ENCODE data around the gene NINL.
"Not testable (repeated sequence)": the region's sequence is repeated elsewhere in the genome, so short reads cannot be mapped to it uniquely, and the experiment has no call there.

Gene NINL

DNA sequence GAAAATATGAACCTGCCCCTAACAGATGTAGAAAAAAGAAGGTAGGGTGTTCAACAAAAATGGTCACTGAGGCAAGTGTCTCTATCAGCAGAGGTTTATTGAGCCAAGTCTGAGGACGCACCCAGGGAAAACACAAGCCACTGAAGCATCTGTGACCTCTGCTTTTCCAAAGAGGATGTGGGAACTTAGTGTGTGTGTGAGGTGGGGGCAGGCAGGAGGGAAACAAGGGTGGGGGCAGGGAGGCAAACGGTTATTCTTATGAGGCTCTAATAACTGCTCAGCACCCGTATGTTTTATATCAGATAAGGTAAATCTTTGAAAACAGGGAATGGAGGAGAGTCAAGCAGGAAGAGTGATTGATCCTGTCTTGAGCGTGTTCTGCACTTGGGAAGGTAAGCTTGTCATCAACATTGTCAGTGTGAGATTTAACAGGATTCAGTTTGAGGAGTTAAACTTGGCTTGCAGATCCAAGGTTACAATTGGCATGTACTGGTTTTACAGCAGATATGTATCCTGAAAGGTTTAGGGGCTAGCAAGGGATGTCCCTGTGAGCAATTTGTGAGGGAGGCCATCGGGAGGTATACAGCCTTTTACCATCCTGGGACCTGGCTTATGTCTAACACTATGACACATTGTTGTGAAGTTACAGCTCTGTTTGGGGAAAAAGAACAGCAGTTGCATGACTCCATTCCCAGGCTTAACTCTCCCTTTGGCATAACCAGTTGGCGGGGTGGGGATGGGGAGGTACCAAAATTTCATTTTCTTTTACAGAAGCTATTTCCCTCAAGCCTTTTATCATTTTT is 33.7 kb downstream of the NINL start:
- no peak for DNase-seq

DNA sequence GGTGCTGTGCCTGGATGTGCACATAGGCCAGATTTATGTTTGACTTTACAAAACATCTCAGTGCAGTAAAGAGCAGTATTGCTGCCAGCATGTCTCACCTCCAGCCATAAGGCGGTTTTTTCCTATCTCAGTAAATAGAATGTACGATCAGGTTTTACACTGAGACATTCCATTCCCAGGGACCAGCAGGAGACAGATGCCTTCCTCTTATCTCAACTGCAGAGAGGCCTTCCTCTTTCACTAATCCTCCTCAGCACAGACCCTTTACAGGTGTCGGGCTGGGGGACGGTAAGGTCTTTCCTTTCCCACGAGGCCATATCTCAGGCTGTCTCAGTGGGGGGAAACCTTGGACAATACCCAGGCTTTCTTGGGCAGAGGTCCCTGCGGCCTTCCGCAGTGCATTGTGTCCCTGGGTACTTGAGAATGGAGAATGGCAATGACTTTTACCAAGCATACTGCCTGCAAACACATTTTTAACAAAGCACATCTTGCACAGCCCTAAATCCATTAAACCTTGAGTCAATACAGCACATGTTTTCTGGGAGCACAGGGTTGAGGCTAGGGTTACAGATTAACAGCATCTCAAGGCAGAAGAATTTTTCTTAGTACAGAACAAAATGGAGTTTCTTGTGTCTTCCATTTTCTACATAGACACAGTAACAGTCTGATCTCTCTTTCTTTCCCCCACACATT is 34.5 kb downstream of the NINL start:
- not testable (repeated sequence) for DNase-seq

DNA sequence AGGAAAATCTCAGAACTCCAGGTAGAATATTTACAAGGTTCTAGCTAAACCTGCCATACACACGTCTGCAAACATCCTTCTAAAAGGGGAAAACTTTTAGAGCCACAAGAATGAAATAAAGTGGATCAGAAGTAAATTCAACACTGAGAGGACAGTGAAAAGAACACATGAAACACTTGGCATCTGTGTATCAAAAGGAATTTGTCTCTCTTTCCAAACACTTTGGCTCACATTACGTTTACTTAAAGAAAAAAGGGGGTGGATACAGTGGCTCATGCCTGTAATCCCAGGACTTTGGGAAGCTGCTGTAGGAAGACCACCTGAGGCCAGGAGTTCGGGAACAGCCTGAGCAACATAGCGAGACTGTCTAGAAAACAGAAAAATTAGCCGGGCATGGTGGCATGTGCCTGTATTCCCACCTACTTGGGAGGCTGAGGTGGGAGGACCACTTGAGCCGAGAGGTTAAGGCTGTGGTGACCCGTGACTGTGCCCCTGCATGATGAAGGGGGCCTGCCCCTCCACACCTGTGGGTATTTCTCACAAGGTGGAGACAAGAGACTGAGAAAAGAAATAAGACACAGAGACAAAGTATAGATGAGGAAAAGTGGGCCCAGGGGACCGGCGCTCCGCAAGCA is 35.4 kb downstream of the NINL start:
- no peak for DNase-seq

DNA sequence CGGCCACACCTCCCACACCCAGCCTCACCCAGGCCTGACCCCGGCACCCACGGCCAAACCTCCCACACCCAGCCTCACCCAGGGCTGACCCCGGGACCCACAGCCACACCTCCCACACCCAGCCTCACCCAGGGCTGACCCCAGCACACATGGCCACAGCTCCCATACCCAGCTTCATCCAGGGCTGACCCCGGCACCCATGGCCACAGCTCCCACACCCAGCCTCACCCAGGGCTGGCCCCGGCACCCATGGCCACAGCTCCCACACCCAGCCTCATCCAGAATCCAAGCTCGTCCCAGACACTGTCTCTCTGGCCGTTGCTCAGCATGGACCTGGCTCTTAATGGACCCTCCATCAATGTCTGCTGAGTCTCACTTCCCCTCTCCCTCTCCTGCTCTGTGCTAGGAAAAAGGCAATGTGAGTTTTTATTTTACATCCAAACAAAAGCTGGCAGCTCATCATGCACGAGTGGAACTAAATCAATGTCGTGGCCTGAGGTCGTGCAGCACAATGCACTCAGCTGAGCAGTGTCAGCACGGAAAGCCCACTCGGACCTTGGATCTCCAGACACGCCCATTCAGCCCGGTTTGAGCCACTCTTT is 36.1 kb downstream of the NINL start:
- no peak for DNase-seq

DNA sequence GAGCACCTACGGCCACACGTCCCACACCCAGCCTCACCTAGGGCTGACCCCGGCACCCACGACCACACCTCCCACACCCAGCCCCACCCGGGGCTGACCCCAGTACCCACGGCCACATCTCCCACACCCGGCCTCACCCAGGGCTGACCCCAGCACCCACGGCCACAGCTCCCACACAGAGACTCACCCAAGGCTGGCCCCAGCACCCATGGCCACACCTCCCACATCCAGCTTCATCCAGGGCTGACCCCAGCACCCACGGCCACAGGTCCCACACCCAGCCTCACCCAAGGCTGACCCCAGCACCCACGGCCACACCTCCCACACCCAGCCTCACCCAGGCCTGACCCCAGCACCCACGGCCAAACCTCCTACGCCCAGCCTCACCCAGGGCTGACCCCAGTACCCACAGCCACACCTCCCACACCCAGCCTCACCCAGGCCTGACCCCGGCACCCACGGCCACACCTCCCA is 36.7 kb downstream of the NINL start:
- DNase-seq, result no peak

DNA sequence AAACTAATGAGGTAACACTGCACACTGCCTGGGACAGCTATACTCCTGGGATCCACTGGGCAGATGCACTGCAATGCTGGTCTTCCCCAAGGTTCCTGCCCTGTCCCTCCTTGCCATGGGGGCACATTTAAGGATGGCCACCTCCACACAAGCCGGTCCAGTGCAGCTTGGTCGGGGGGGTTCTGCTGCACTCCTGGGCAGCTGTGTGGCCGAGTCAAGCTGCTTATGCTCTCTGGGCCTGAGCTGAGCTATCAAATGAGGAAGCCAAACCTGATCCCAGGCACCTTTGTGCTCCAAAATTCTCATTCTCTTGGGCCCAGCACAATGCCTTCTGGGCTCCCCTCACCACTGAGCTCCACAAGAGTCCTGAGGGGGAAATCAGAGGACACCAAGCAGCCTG is 37.3 kb downstream of the NINL start:
- no peak for DNase-seq

DNA sequence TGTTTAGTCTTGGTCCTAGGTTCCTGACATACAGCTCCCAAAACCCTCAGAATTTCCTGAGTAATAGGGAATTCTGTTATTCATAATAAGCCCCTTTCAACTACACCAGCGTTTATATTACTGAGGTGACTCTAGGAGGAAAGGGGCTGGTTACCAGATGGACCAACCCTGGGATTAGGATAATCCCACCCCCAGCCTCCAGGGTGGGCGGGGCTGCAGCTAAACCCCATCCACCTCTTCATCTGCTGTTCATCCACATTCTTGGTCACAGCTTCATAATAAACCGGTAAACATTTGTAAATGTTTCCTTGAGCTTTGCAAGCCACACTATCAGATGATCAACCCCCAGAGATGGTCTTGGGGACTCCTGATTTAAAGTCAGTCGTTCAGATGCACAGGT is 38.3 kb downstream of the NINL start:
- DNase-seq, result no peak

DNA sequence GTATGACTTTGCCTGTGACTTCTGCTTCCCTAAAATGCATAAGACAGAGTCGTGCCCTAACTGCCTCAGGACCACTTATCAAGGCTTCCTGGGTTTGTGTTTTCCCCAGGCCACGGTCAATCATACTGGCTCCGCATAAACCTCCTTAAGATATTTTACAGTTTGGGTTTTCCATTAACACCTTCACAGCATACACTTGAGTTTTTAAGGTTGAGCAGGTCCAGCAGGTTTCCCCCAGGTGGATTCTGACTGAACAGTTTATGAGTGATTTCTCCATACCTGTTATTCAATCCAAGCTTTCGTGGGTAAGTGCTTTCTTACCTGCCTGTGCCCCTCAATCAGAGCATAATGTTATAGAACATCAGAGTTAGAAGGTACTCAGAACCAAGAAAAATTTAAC is 39.3 kb downstream of the NINL start:
- no peak for DNase-seq

DNA sequence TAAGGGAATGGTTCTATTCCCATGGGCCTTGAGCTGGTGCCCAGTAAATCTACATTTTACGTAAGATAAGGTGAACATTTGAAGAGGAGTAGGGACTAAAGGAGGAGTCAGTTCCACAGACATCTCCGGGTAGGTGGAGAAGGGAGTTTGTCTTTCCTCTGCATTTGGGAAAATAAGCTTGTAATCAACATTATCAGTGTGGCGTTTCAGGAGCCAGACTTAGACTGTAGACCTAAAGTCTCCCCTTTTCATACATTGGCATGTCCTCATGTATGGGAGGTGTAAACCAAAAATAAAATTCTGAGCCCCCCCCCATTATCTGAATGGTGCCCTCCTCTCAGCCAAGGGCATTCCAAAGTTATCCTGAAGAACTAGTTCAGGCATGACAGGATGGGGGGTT is 40.2 kb downstream of the NINL start:
- no peak for DNase-seq

DNA sequence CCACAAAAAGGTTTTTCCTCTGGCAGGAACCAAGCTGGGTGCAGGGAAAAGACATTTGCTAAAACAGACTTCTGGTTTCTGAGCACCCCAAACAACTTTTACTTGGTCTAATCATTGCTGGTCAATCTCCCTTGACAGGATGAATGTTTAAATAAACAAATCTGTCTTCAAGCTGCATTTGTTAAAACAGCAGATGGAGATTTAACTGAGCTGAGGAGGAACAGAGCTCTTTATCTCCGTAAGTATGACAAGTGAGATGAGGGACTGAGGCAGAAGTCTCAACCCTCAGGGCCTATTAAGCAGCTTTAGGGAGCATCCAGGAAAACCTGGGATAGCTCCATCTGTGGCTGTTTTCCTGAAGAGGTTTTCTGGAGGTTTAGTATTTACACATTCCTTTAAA is 40.6 kb downstream of the NINL start:
- DNase-seq, result no peak

DNA sequence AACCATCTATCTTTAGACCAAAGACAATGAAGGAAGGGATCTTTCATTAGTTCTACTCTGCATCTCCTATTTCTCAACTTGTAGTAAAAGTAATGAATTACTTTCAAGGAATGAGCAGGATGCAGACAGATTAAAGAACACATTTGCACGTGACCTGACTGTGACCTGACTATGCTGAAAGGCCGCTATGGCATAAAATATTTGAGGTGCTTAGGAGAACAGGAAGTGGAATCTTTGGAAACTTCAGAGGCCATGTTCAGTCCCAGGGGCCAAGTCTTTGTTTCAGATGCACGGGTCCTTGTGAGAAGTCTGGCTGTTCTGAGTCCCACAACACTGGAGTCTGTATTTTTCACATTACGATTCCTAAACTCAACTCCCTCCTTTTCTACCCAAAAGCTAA is 41.0 kb downstream of the NINL start:
- no peak for DNase-seq

DNA sequence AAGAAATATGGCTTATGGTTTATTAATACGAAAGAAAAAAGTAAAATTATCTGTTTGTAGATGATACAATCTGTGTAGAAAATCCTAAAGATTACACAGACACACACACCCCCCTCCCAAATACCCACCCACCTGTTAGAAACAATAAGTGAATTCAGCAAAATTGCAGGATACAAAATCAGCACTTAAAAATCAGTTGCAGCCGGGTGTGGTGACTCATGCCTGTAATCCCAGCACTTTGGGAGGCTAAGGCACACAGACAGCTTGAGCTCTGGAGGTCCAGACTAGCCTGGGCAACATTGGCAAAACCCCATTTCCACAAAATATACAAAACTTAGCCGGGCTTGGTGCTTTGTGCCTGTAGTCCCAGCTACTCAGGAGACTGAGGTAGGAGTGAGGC is 42.3 kb downstream of the NINL start:
- DNase-seq, result no peak

DNA sequence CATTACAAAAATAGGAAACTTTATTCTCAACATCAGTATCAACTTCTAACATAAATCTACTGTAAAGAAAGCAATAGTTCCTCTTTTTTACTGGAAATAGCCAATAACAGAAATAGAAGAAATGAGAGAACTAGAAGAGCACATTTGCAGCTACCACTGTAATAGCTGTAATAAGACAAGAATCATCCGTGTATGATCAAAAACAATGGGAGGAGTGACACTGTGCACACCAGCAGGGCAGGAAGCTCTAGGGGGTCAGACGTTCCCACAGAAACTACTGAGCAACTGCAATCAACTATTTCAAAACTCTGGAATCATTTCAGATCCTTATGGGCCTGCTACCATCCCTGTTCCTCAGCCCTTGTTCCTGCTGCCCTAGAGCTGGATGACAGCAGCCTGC is 43.7 kb downstream of the NINL start:
- no peak for DNase-seq

DNA sequence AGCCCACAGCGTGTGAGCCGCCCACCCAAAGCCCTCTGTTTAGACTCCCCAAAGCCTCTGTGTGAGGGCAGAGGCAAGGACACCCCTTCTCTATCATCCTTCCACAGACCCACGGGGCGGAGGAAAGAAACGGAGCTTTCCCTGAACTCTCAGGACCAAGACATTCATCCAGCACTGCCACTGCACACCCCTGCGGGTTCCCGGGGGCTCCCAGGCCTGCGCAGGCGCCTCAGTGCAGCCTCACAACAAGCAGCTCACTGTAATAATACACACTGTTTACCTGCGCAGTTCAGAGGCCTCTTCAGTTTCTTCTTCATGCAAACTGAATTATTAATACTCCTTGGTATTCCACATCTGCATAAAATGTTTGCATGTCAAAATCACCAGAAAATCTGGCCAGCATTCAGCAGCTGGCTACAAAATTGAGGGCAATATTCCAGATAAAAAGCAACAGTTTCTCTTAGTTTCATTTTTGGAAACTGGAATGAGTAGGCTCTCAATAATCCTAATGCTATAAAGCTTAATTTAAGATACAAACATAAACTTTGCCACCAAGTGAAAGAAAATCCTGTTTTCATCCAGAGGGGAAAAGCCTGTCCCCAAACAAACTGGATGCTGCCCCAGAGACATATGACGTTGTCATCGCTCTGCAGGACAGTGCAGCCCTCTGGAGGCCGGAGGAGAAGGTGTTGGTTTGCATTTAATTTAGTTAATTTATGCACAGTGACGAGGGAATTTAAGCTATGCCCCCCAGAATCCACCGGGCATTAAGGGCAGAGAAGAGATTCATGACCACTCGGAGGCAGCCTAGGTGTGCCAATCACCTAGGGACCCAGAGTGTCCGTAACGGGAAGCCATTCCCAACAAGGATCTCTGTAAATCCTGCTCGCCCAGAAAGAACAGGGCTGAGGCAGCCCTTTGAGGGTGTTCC is 45.3 kb downstream of the NINL start:
- no peak for DNase-seq

DNA sequence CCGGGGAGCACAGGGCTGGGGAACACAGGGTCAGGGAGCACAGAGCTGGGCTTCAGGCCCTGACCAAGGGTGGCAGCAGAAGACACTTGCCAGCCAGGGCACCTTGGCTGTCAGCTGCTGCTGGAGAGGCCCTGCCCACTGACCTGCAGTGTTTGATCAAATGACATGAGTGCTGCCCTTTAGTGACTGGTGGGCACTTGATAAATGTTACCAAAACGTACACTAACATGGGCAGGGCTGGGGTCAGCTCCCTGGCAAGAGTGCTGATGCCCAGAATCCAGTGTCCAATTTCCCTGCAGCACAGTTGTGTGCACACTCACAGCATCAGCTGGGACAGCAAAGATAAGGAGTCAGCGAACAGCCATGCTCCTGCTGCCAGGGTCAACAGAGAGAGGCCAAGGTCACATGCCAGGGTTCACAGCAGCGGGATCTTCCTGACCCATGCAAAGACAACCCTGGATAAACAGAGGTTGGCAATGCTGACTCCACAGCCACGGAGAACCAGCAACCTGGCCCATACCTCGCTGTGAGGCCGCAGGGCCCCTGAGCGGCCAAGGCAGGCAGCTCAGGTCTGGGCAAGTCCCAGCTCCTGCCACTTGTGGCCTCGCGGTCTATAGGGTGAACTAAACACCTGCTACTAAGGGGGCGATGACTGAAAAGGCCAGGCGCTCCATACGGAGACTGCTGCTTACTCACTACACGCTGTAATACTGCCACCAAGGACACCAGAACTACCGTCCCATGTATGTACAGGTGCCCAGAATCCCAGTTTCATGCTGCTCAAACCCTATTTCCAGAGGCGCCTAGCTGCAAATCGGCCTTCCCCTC is 46.3 kb downstream of the NINL start:
- DNase-seq, result no peak

DNA sequence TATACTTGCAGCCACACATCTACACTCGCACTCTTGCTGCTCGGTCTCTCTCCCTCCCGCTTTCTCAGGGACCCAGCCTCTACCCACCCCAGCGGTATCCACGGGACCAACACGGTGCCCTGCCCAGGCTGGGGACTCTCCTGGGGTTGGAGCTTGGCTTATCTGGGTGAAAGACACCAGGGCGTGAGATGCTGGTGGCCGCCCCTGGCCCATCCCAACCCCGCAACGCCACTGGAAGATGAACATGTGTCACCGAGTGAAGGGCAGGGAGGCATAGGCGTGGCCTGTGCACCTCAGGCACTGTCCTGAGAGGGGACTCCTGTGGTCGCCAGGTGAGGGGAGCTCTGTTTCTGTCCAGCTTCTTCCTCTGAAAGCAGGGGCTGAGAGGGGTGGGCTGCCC is 47.4 kb downstream of the NINL start:
- DNase-seq, result no peak

DNA sequence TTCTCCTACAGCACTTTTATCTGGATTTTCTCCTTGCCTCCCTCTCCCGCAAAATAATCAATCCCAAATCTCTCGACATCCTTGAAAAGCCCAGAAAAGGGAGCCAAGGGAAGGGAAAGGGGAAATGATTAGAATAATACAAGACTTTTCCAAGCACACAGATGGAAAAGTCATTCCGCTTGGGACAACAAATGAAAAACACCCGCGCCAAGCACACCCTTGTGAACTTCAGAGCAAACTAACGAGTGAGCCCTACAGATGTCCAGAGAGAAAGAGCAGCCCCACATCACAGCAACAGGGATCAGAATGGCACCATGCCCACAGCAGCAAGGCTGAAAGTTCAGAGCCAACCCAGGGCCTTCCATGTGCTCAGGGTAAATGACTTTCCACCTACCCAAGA is 49.6 kb downstream of the NINL start:
- no peak for DNase-seq

DNA sequence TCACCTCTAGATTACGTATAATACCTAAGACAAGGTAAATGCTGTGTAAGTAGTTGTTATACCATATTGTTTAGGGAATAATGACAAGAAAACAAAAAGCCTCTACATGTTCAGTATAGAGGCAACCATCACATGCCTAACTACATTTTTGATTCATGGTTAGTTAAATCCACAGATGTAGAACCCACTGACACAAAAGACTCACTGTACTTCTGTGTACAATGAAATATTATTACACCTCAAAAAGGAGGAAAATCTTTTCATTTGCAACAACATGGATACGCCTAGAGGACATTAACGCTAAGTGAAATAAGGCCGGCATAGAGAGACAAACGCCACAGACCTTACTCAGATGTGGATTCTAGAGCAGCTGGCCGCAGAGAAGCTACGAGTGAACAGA is 50.5 kb downstream of the NINL start:
- no peak for DNase-seq

DNA sequence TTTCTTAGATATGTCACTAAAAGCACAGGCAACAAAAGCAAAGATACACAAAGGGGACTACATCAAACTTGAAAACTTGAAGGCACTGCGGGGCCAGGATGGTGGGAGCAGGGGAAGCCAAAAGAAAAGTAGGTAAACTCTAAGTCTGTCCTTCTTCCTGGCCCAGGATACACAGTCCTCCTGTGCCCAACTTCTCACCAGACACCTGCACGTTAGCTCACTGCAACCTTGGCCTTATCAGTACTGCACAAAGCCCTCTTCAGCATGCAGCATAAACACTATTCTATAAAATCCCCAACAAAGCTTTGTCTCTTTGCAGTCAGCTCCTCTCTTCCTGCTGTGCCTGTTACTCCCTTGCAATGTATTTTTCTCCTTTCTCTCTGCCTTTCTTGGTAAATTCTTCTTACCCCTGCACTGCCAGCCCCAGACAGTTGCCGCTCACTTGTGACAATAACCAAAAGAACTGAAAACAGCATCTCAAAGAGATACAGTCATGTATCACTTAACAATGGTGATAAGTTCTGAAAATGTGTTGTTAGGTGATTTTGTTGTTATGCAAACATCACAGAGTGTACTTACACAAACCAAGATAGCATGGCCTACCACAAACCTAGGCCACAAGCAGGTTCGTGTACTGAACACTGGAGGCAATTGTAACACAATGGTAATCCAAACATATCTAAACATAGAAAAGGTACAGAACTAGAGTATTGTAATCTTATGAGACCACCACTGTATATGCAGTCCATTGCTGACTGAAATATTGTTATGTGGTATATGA is 51.2 kb downstream of the NINL start:
- no peak for DNase-seq

DNA sequence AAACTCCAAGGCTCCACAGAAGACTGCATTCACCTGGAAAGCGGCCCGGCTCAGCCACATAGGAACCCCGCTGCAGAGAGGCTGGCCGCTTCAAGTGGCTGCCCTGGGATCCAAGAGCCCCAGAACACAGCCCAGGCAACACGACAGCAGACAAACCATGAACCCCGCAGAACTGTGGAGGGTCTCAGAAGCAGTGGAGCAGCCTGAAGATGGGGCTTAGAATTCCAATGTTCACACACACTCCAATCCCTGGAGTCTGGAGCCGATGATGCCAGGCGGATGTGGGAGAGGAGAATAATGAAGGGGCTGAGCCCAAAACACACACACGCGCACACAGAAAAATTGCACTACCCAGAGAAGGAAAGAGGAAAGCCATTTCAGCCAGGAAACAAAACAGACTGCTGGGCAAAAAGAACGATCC is 52.4 kb downstream of the NINL start:
- DNase-seq, result no peak
